ENCODE measurements around the gene STAB1.

- TF ChIP-seq PHF8 (IDR thresholded peaks at IDR 0.05; ENCODE audit: borderline replicate concordance, low read depth) = no peak
- TF ChIP-seq CTCF (IDR thresholded peaks at IDR 0.05) = no peak
- no peak for TF ChIP-seq BHLHE40 (IDR thresholded peaks at IDR 0.05; ENCODE audit: low read depth, low read length)
- no peak for TF ChIP-seq EP300 (IDR thresholded peaks at IDR 0.05)
Observed at GRCh38 chr3:52537165-52537620, 42.1 kb downstream of the STAB1 start.
